ENCODE measurements around the gene THOC2.

THOC2 gene

GRCh38 chrX:123743312-123743711 is 10.5 kb upstream of the THOC2 start:
- H3K36me3 ChIP-seq (replicated peaks; ENCODE audit: low read depth, low read length): no peaks in the 10 kb centered on the region
- H3K27me3 ChIP-seq (ENCODE audit: low read depth, low read length): no peaks in the 10 kb centered on the region
- H3K9ac ChIP-seq (ENCODE audit: low read length): no peak overlapping the region
- no peak overlapping the region for H3K4me2 ChIP-seq (ENCODE audit: low read length)
- H3K79me2 ChIP-seq (ENCODE audit: low read length): no peaks in the 10 kb centered on the region
- no peaks in the 10 kb centered on the region for H3K9me3 ChIP-seq (ENCODE audit: insufficient read depth, low read length)
- H4K20me1 ChIP-seq (ENCODE audit: insufficient read depth, low read length): no peaks in the 10 kb centered on the region
- TF ChIP-seq CTCF (IDR thresholded peaks at IDR 0.05; ENCODE audit: low read depth, low read length) (no peak), EZH2phosphoT487 (IDR thresholded peaks at IDR 0.05; ENCODE audit: low read depth) (no peak)
- H3K4me1 ChIP-seq (ENCODE audit: low read length): no peaks in the 10 kb centered on the region
- no peak overlapping the region for H3K4me3 ChIP-seq (ENCODE audit: low read length)
- H2AFZ ChIP-seq (ENCODE audit: low read depth, low read length): no peak overlapping the region
- H3K27ac ChIP-seq (ENCODE audit: low read length): no peak overlapping the region

GRCh38 chrX:123742440-123742839 is 9.6 kb upstream of the THOC2 start:
- Histone ChIP-seq H3K4me3 (ENCODE audit: low read length) (no peak overlapping the region), H3K36me3 (replicated peaks; ENCODE audit: low read depth, low read length) (no peaks in the 10 kb centered on the region), H3K27me3 (ENCODE audit: low read depth, low read length) (no peaks in the 10 kb centered on the region), H3K9me3 (ENCODE audit: insufficient read depth, low read length) (no peaks in the 10 kb centered on the region), H3K79me2 (ENCODE audit: low read length) (no peaks in the 10 kb centered on the region), H4K20me1 (ENCODE audit: insufficient read depth, low read length) (no peaks in the 10 kb centered on the region), H3K4me2 (ENCODE audit: low read length) (no peak overlapping the region), H2AFZ (ENCODE audit: low read depth, low read length) (no peak overlapping the region), H3K4me1 (ENCODE audit: low read length) (no peaks in the 10 kb centered on the region), H3K27ac (ENCODE audit: low read length) (no peak overlapping the region), H3K9ac (ENCODE audit: low read length) (no peak overlapping the region)
- TF ChIP-seq EZH2phosphoT487 (IDR thresholded peaks at IDR 0.05; ENCODE audit: low read depth) (no peak), CTCF (IDR thresholded peaks at IDR 0.05; ENCODE audit: low read depth, low read length) (no peak)

GRCh38 chrX:123740536-123740935 is 7.7 kb upstream of the THOC2 start:
- Histone ChIP-seq H3K9ac (ENCODE audit: low read length) (no peak overlapping the region), H3K4me3 (ENCODE audit: low read length) (no peak overlapping the region), H3K4me1 (ENCODE audit: low read length) (no peaks in the 10 kb centered on the region), H3K36me3 (replicated peaks; ENCODE audit: low read depth, low read length) (no peaks in the 10 kb centered on the region), H3K27ac (ENCODE audit: low read length) (no peak overlapping the region), H3K79me2 (ENCODE audit: low read length) (no peaks in the 10 kb centered on the region), H3K9me3 (ENCODE audit: insufficient read depth, low read length) (no peaks in the 10 kb centered on the region), H2AFZ (ENCODE audit: low read depth, low read length) (no peak overlapping the region), H4K20me1 (ENCODE audit: insufficient read depth, low read length) (no peaks in the 10 kb centered on the region), H3K4me2 (ENCODE audit: low read length) (no peak overlapping the region), H3K27me3 (ENCODE audit: low read depth, low read length) (no peaks in the 10 kb centered on the region)
- TF ChIP-seq EZH2phosphoT487 (IDR thresholded peaks at IDR 0.05; ENCODE audit: low read depth) (no peak), CTCF (IDR thresholded peaks at IDR 0.05; ENCODE audit: low read depth, low read length) (no peak)

GRCh38 chrX:123740006-123740405 is 7.2 kb upstream of the THOC2 start:
- no peaks in the 10 kb centered on the region for H3K79me2 ChIP-seq (ENCODE audit: low read length)
- H2AFZ ChIP-seq (ENCODE audit: low read depth, low read length): no peak overlapping the region
- H3K4me3 ChIP-seq (ENCODE audit: low read length): no peak overlapping the region
- TF ChIP-seq CTCF (IDR thresholded peaks at IDR 0.05; ENCODE audit: low read depth, low read length) (no peak), EZH2phosphoT487 (IDR thresholded peaks at IDR 0.05; ENCODE audit: low read depth) (no peak)
- no peaks in the 10 kb centered on the region for H4K20me1 ChIP-seq (ENCODE audit: insufficient read depth, low read length)
- H3K9ac ChIP-seq (ENCODE audit: low read length): no peak overlapping the region
- H3K4me1 ChIP-seq (ENCODE audit: low read length): no peaks in the 10 kb centered on the region
- H3K36me3 ChIP-seq (replicated peaks; ENCODE audit: low read depth, low read length): no peaks in the 10 kb centered on the region
- H3K4me2 ChIP-seq (ENCODE audit: low read length): no peak overlapping the region
- H3K27me3 ChIP-seq (ENCODE audit: low read depth, low read length): no peaks in the 10 kb centered on the region
- no peak overlapping the region for H3K27ac ChIP-seq (ENCODE audit: low read length)
- no peaks in the 10 kb centered on the region for H3K9me3 ChIP-seq (ENCODE audit: insufficient read depth, low read length)
